ENCODE data around the gene MSI2.

MSI2 gene

GRCh38 chr17:57651451-57651850 is 395.1 kb downstream of the MSI2 start:
- no peak for DNase-seq (ENCODE audit: low read depth)
- no peak overlapping the region for H3K4me3 ChIP-seq (ENCODE audit: low read length)
- no peak for TF ChIP-seq CTCF (IDR thresholded peaks at IDR 0.05; ENCODE audit: insufficient read depth, low read depth, low read length, missing control alignments)

DNA sequence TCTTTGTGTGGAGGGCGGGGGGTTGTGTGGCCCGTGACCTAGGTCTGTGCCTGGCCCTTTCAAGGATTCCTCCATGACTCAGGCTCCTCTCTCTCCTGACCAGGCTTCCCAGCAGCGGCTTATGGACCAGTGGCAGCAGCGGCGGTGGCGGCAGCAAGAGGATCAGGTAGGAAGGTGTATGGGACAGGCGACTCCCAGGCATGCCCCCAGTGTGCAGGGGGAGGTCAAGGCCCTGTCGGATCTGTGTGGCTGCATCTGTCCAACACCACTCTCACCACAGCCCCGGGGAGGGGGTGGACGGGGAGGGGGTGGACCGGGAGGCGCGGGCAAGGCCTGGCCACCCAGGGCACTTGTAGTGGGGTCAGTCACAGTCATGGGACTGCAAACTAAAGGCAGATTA is 395.7 kb downstream of the MSI2 start:
- no peak for DNase-seq (ENCODE audit: low read depth)
- no peak overlapping the region for H3K4me3 ChIP-seq (ENCODE audit: low read length)
- TF ChIP-seq CTCF (IDR thresholded peaks at IDR 0.05; ENCODE audit: insufficient read depth, low read depth, low read length, missing control alignments) = no peak

- no peak for TF ChIP-seq CTCF (IDR thresholded peaks at IDR 0.05; ENCODE audit: insufficient read depth, low read depth, low read length, missing control alignments)
- DNase-seq (ENCODE audit: low read depth) = no peak
- H3K4me3 ChIP-seq (ENCODE audit: low read length) = no peak overlapping the region
These were observed 396.5 kb downstream of the MSI2 start for GRCh38 chr17:57652811-57653210.

DNA sequence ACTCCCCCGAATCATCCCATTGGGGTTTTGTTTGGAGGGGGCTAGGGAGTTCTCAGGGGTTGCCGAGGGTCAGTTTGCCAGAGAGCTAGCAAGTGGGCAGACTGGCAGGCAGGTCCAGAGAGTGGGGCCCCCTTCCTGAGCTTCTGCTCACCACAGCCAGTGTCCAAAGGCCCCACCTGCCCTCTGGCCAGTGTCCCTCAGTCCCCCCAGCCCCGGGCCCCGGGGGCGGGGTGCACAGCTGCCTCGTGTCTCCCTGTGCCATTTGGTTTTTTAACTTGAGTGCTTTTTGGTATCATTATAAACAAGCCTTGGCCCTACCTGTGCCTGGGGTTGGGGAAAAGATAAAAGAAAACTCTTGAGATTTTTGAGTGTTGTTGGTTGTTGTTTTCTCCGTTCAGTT is 397.0 kb downstream of the MSI2 start:
- no peak overlapping the region for H3K4me3 ChIP-seq (ENCODE audit: low read length)
- no peak for DNase-seq (ENCODE audit: low read depth)
- TF ChIP-seq CTCF (IDR thresholded peaks at IDR 0.05; ENCODE audit: insufficient read depth, low read depth, low read length, missing control alignments) = no peak

DNA sequence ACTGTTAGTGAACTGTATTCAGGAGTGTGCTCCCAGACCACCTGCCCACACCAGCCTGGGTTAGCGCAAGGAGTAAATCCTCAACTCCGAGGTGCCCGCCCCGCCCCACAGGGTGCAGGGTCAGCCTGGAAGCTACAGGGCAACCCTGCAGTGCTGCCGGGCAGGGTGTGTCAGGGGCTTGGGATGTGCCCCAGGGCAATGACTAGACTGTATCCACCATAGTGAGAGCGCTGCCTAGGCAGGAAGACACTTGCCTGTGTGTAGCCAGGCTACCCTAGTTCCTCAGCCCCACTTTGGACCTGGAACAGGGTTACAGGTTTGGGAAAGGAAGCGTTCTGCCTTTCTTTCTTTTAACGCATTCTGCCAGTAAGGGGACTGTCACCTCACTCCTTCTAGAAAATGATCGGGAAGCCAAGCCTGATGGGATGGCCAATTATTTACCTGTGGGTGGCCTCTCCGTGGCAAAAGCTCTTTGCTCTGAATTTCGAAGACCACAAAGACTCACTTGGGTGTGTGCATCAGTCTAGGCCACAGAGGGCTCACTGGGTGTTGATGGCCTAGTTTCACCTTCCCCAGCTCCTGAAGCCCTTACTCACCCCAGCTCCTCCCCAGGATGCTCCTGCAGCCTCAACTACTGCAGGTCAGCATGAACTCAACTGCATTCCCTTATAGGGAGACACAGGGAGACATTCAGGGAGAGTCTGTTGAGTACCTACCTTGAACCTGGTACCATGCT is 397.9 kb downstream of the MSI2 start:
- TF ChIP-seq CTCF (IDR thresholded peaks at IDR 0.05; ENCODE audit: insufficient read depth, low read depth, low read length, missing control alignments) = no peak
- no peak for DNase-seq (ENCODE audit: low read depth)
- H3K4me3 ChIP-seq (ENCODE audit: low read length) = no peak overlapping the region

GRCh38 chr17:57655553-57655952 is 399.2 kb downstream of the MSI2 start:
- no peak overlapping the region for H3K4me3 ChIP-seq (ENCODE audit: low read length)
- TF ChIP-seq CTCF (IDR thresholded peaks at IDR 0.05; ENCODE audit: insufficient read depth, low read depth, low read length, missing control alignments) = no peak
- peak; percentile 59 for DNase-seq (ENCODE audit: low read depth)

GRCh38 chr17:57657211-57657610 is 400.9 kb downstream of the MSI2 start:
- no peak for TF ChIP-seq CTCF (IDR thresholded peaks at IDR 0.05; ENCODE audit: insufficient read depth, low read depth, low read length, missing control alignments)
- no peak for DNase-seq (ENCODE audit: low read depth)
- H3K4me3 ChIP-seq (ENCODE audit: low read length) = no peak overlapping the region

Measured in epithelial cell of esophagus (primary cell).